Mesothelial cell of epicardium (in vitro differentiated cells): ENCODE results near the gene TSPEAR. TPM values are rescaled to one million over a fixed set of nuclear protein-coding genes. Genes with fewer than 3 reads are reported as not detected.

Source experiments
- DNase-seq, 2 experiments: peaks; one replicate each; pipeline ENCODE4 v3.0.0; 2021; ENCODE audit warnings: low spot score in 2 of 2; ENCODE audit not compliant: unreplicated experiment in 2 of 2
- H3K27ac Mint-ChIP-seq: 2 replicates; pipeline ENCODE4 v1.8.0; 2021; ENCODE audit warnings: mixed read lengths
- H3K27me3 Mint-ChIP-seq: 2 replicates; pipeline ENCODE4 v1.8.0; 2021; ENCODE audit warnings: low read depth, mixed read lengths
- H3K36me3 Mint-ChIP-seq: 2 replicates; pipeline ENCODE4 v1.8.0; 2021; ENCODE audit warnings: mixed read lengths
- H3K4me1 Mint-ChIP-seq: 2 replicates; pipeline ENCODE4 v1.8.0; 2021; ENCODE audit warnings: mixed read lengths
- H3K4me3 Mint-ChIP-seq: 2 replicates; pipeline ENCODE4 v1.8.0; 2021; ENCODE audit warnings: mild to moderate bottlenecking, moderate library complexity, mixed read lengths
- H3K9me3 Mint-ChIP-seq: 2 replicates; pipeline ENCODE4 v1.8.0; 2021; ENCODE audit warnings: mixed read lengths
- total RNA-seq: library from RNA; stranded (reverse); gene quantifications from 3 replicates; pipeline ENCODE4 v1.2.1, GENCODE V29; 2021
- TF ChIP-seq, protein P1 (sequence below): fragments of 200-600 bp; sonication (generic); IDR thresholded peaks from one replicate; pipeline ENCODE4 v1.5.0; 2021; ENCODE audit warnings: antibody characterized with exemption; ENCODE audit not compliant: unreplicated experiment

TSPEAR gene
- total RNA-seq, 1 donor from 2014 or later, result 0.11 TPM

DNA sequence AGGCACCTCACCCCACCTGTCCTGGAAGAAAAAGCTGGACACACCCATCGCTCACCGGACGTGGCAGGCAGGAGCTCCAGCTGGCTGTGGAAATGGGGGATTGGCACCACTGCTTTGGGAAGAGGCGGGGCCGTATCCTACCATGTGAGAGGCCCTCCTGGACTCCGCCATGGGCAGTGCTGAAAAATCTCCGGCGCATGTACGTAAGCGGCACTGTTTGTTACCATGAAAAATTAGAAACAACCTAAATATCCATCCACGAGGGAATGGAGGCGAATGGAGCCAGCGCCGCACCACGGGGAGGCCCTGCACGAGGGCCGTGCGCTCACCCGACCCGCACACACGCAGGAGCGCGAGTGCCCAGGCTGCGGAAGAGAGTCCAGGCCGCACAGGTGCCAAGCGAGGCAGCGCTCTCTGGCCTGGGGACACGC, 96.4 kb downstream of the TSPEAR start:
- H3K4me1 Mint-ChIP-seq, result no peaks in the 10 kb centered on the region
- no peak overlapping the region for H3K27ac Mint-ChIP-seq
- TF ChIP-seq, protein P1, sequence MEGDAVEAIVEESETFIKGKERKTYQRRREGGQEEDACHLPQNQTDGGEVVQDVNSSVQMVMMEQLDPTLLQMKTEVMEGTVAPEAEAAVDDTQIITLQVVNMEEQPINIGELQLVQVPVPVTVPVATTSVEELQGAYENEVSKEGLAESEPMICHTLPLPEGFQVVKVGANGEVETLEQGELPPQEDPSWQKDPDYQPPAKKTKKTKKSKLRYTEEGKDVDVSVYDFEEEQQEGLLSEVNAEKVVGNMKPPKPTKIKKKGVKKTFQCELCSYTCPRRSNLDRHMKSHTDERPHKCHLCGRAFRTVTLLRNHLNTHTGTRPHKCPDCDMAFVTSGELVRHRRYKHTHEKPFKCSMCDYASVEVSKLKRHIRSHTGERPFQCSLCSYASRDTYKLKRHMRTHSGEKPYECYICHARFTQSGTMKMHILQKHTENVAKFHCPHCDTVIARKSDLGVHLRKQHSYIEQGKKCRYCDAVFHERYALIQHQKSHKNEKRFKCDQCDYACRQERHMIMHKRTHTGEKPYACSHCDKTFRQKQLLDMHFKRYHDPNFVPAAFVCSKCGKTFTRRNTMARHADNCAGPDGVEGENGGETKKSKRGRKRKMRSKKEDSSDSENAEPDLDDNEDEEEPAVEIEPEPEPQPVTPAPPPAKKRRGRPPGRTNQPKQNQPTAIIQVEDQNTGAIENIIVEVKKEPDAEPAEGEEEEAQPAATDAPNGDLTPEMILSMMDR, result no peak
- no peaks in the 10 kb centered on the region for H3K27me3 Mint-ChIP-seq
- DNase-seq, result no peak
- H3K4me3 Mint-ChIP-seq, result no peak overlapping the region
- no peaks in the 10 kb centered on the region for H3K36me3 Mint-ChIP-seq
- peaks cover 23% of the 10 kb centered on the region for H3K9me3 Mint-ChIP-seq

DNA sequence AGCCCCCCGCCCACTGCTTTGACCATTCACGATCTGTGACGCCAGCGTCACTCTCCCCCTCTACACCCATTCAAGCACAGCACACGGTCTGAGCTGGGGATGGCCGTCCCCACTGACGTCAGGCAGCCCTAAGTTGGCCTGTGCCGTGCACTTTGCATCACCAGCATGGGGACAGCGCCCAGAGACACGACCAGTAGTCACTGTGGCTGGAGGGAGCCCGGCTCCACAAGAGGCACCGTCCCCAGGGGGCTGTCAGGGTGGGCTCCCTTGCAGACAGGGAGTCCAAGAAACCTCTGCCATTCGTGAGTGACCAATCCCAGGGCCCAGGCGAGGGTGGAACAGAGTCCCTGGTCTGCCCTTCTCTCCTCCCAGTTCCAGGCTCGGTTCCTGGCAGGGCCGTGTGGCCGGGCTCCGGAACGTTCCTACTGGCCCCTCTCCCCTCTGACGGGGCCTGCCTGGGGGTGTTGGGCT, 97.2 kb downstream of the TSPEAR start:
- H3K36me3 Mint-ChIP-seq, result no peaks in the 10 kb centered on the region
- H3K27ac Mint-ChIP-seq, result no peak overlapping the region
- H3K4me3 Mint-ChIP-seq, result no peak overlapping the region
- no peaks in the 10 kb centered on the region for H3K27me3 Mint-ChIP-seq
- H3K9me3 Mint-ChIP-seq, result peaks cover 23% of the 10 kb centered on the region
- DNase-seq, result no peak
- no peaks in the 10 kb centered on the region for H3K4me1 Mint-ChIP-seq
- TF ChIP-seq, protein P1, result no peak

DNA sequence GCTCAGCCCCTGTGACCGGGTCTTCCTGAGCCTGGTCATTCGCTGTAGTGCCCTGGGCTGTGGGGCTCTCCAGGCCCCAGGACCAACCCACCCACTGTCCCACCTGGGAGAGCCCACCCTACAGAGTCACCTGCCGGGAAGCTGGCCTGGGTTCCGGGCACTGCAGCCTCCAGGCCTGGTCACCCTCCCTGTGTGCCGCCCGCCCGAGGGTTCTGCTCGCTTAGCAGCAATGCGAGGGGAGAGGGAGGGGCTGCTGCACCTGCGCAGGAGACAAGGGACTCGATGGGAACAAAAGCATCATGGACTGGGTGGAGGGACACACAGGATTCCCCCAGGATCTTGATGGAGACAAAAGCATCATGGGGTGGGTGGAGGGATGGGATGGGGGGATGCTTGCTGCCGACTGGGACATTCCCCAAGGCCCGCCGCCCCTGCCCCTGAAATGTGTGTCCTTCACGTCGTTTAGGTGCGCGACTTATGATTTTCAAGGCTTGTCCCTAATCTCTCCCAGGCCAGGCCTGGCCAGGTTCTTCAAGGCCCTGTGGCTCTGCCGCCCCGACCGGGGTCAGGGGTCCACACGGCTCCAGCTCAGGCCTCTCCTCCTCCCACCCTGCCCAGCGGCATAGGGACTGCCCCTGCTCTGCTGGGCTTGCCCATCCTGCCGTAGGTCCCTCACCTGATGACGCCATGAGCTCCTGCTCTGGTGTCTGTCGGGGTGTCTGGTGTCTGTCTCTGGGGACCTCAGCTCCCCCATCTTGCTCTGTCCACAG, 97.8 kb downstream of the TSPEAR start:
- Mint-ChIP-seq H3K27me3 (no peaks in the 10 kb centered on the region), H3K4me3 (no peak overlapping the region), H3K27ac (no peak overlapping the region), H3K4me1 (no peaks in the 10 kb centered on the region), H3K9me3 (peaks cover 23% of the 10 kb centered on the region), H3K36me3 (no peaks in the 10 kb centered on the region)
- DNase-seq, result no peak
- TF ChIP-seq, protein P1, result no peak

DNA sequence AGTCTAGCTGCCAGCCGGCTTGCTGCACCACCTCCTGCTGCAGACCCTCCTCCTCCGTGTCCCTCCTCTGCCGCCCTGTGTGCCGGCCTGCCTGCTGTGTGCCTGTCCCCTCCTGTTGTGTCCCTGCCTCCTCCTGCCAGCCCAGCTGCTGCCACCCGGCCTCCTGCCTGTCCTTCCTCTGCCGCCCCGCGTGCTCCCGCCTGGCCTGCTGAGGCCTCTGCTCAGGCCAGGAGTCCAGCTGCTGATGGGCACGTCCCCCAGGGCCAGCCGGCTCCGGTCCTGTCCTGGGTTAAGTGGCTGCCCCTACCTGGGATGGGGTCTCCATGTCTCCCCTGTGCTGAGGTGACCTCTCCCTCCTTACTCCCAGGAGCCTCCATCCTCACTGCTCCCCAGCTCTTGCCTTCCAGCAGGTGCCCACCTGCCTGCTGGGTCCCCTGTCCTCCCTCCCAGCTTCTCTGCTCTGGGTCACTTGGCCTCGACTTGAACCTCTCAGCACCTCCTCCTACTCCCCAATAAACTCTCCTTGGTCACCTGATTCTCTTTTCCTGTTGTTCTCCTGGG, 98.6 kb downstream of the TSPEAR start:
- DNase-seq, result no peak
- peaks cover 22% of the 10 kb centered on the region for H3K9me3 Mint-ChIP-seq
- no peaks in the 10 kb centered on the region for H3K36me3 Mint-ChIP-seq
- no peaks in the 10 kb centered on the region for H3K4me1 Mint-ChIP-seq
- no peak overlapping the region for H3K27ac Mint-ChIP-seq
- no peaks in the 10 kb centered on the region for H3K27me3 Mint-ChIP-seq
- no peak overlapping the region for H3K4me3 Mint-ChIP-seq
- TF ChIP-seq, protein P1, result no peak

DNA sequence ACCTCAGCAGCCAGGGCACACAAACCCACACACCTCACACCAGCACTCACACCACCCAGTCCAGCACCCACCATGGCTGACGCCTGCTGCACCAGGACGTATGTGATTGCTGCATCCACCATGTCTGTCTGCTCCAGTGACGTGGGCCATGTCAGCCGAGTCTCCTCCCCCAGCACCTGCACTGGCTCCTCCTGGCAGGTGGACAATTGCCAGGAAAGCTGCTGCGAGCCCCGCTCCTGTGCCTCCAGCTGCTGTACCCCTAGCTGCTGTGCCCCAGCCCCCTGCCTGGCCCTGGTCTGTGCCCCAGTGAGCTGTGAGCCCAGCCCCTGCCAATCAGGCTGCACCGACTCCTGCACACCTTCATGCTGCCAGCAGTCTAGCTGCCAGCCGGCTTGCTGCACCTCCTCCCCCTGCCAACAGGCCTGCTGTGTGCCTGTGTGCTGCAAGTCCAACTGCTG, 99.3 kb downstream of the TSPEAR start, which contains the start of gene KRTAP10-8:
Gene KRTAP10-8, plus strand, starts transcription at position 51 of the 458 bp plus-strand sequence. Its CDS starts 22 bp downstream, at position 73.
- TF ChIP-seq, protein P1, result no peak
- Mint-ChIP-seq H3K4me3 (no peak within 1 kb of the TSS), H3K4me1 (no peaks in the 10 kb centered on the region), H3K36me3 (no peaks in the 10 kb centered on the region), H3K9me3 (peaks cover 22% of the 10 kb centered on the region), H3K27ac (no peak within 1 kb of the TSS), H3K27me3 (peaks cover 2% of the 10 kb centered on the region)
- DNase-seq, result no peak
